Stimulated activated memory B cell treated with anti-CD40 and anti-IgM and Interleukin-4, amounts not matched to agents 10 μg/mL and 1 μg/mL and 100 μg/mL, for 72 hours (primary cell): Measurements from ENCODE around the gene RGS3.

ENCODE experiments used
- ATAC-seq: fragments of 150-1000 bp; cut with Tn5 transposase; 2 replicates; pipeline ENCODE4 v1.10.0; 2021
- H3K27ac Mint-ChIP-seq: one replicate; pipeline ENCODE4 v1.8.0; 2022; ENCODE audit warnings: mild to moderate bottlenecking, mixed read lengths
- H3K27me3 Mint-ChIP-seq: one replicate; pipeline ENCODE4 v1.8.0; 2022; ENCODE audit warnings: mixed read lengths
- H3K36me3 Mint-ChIP-seq: one replicate; pipeline ENCODE4 v1.8.0; 2022; ENCODE audit warnings: mixed read lengths
- H3K4me1 Mint-ChIP-seq: one replicate; pipeline ENCODE4 v1.8.0; 2022; ENCODE audit warnings: mixed read lengths
- H3K4me3 Mint-ChIP-seq: one replicate; pipeline ENCODE4 v1.8.0; 2022; ENCODE audit warnings: mild to moderate bottlenecking, moderate library complexity, mixed read lengths
- H3K9me3 Mint-ChIP-seq: one replicate; pipeline ENCODE4 v1.8.0; 2022; ENCODE audit warnings: mixed read lengths

Gene RGS3

GRCh38 chr9:113454914-113455761, 8.4 kb upstream of the RGS3 start:
- Mint-ChIP-seq H3K36me3 (no peaks in the 10 kb centered on the region), H3K4me3 (no peak overlapping the region), H3K27ac (no peak overlapping the region), H3K9me3 (no peaks in the 10 kb centered on the region), H3K27me3 (no peaks in the 10 kb centered on the region), H3K4me1 (no peaks in the 10 kb centered on the region)
- no peak for ATAC-seq

GRCh38 chr9:113456235-113456634, 7.3 kb upstream of the RGS3 start:
- ATAC-seq: no peak
- H3K36me3 Mint-ChIP-seq: no peaks in the 10 kb centered on the region
- H3K27ac Mint-ChIP-seq: no peak overlapping the region
- H3K4me3 Mint-ChIP-seq: no peak overlapping the region
- no peaks in the 10 kb centered on the region for H3K4me1 Mint-ChIP-seq
- H3K27me3 Mint-ChIP-seq: no peaks in the 10 kb centered on the region
- no peaks in the 10 kb centered on the region for H3K9me3 Mint-ChIP-seq

GRCh38 chr9:113461285-113461684, 2.2 kb upstream of the RGS3 start:
- Mint-ChIP-seq H3K9me3 (no peaks in the 10 kb centered on the region), H3K4me1 (no peaks in the 10 kb centered on the region), H3K36me3 (no peaks in the 10 kb centered on the region), H3K27ac (no peak overlapping the region), H3K27me3 (no peaks in the 10 kb centered on the region), H3K4me3 (no peak overlapping the region)
- no peak for ATAC-seq

- no peaks in the 10 kb centered on the region for H3K36me3 Mint-ChIP-seq
- no peaks in the 10 kb centered on the region for H3K9me3 Mint-ChIP-seq
- no peak overlapping the region for H3K4me3 Mint-ChIP-seq
- no peak overlapping the region for H3K27ac Mint-ChIP-seq
- ATAC-seq: no peak
- no peaks in the 10 kb centered on the region for H3K4me1 Mint-ChIP-seq
- H3K27me3 Mint-ChIP-seq: no peaks in the 10 kb centered on the region
Observed at GRCh38 chr9:113461943-113462342, 1.6 kb upstream of the RGS3 start.

- no peaks in the 10 kb centered on the region for H3K36me3 Mint-ChIP-seq
- ATAC-seq: no peak
- no peak overlapping the region for H3K27ac Mint-ChIP-seq
Observed at GRCh38 chr9:113462781-113463286, 693 bp upstream of the RGS3 start.

GRCh38 chr9:113464286-113464660, 746 bp downstream of the RGS3 start:
- Mint-ChIP-seq H3K4me1 (no peaks in the 10 kb centered on the region), H3K27ac (no peak overlapping the region), H3K27me3 (no peaks in the 10 kb centered on the region), H3K36me3 (no peaks in the 10 kb centered on the region), H3K9me3 (peaks cover 4% of the 10 kb centered on the region), H3K4me3 (no peak overlapping the region)
- ATAC-seq: no peak

More at GRCh38 chr9:113462781-113463286, 693 bp upstream of the RGS3 start:
- H3K4me1 Mint-ChIP-seq: no peaks in the 10 kb centered on the region
- no peaks in the 10 kb centered on the region for H3K27me3 Mint-ChIP-seq
- H3K4me3 Mint-ChIP-seq: no peak overlapping the region
- H3K9me3 Mint-ChIP-seq: no peaks in the 10 kb centered on the region

- no peaks in the 10 kb centered on the region for H3K4me1 Mint-ChIP-seq
- peaks cover 4% of the 10 kb centered on the region for H3K9me3 Mint-ChIP-seq
- H3K36me3 Mint-ChIP-seq: no peaks in the 10 kb centered on the region
- no peak overlapping the region for H3K4me3 Mint-ChIP-seq
- H3K27me3 Mint-ChIP-seq: no peaks in the 10 kb centered on the region
- no peak overlapping the region for H3K27ac Mint-ChIP-seq
- no peak for ATAC-seq
Observed at GRCh38 chr9:113465599-113466140, 2.1 kb downstream of the RGS3 start.

- Mint-ChIP-seq H3K4me1 (no peaks in the 10 kb centered on the region), H3K9me3 (peaks cover 4% of the 10 kb centered on the region), H3K36me3 (no peaks in the 10 kb centered on the region), H3K27me3 (no peaks in the 10 kb centered on the region), H3K4me3 (no peak overlapping the region), H3K27ac (no peak overlapping the region)
- ATAC-seq: no peak
Observed at GRCh38 chr9:113467183-113467582, 3.7 kb downstream of the RGS3 start.

- Mint-ChIP-seq H3K4me1 (no peaks in the 10 kb centered on the region), H3K27ac (no peak overlapping the region), H3K27me3 (no peaks in the 10 kb centered on the region), H3K9me3 (peaks cover 4% of the 10 kb centered on the region), H3K4me3 (no peak overlapping the region), H3K36me3 (no peaks in the 10 kb centered on the region)
- no peak for ATAC-seq
Observed at GRCh38 chr9:113468716-113469448, 5.4 kb downstream of the RGS3 start.

GRCh38 chr9:113471143-113471542, 7.6 kb downstream of the RGS3 start:
- no peak for ATAC-seq
- no peak overlapping the region for H3K4me3 Mint-ChIP-seq
- H3K36me3 Mint-ChIP-seq: no peaks in the 10 kb centered on the region
- H3K4me1 Mint-ChIP-seq: no peaks in the 10 kb centered on the region
- H3K27ac Mint-ChIP-seq: no peak overlapping the region
- peaks cover 2% of the 10 kb centered on the region for H3K27me3 Mint-ChIP-seq
- H3K9me3 Mint-ChIP-seq: peaks cover 4% of the 10 kb centered on the region

GRCh38 chr9:113471566-113471965, 8.0 kb downstream of the RGS3 start:
- ATAC-seq: no peak
- Mint-ChIP-seq H3K9me3 (peaks cover 4% of the 10 kb centered on the region), H3K36me3 (no peaks in the 10 kb centered on the region), H3K4me3 (no peak overlapping the region), H3K27me3 (peaks cover 6% of the 10 kb centered on the region), H3K4me1 (no peaks in the 10 kb centered on the region), H3K27ac (no peak overlapping the region)

- no peak for ATAC-seq
- no peaks in the 10 kb centered on the region for H3K36me3 Mint-ChIP-seq
- peaks cover 13% of the 10 kb centered on the region for H3K27me3 Mint-ChIP-seq
- H3K4me1 Mint-ChIP-seq: no peaks in the 10 kb centered on the region
- H3K27ac Mint-ChIP-seq: no peak overlapping the region
- H3K4me3 Mint-ChIP-seq: no peak overlapping the region
- H3K9me3 Mint-ChIP-seq: peaks cover 4% of the 10 kb centered on the region
Observed at GRCh38 chr9:113472199-113472598, 8.7 kb downstream of the RGS3 start.

- Mint-ChIP-seq H3K4me3 (no peak overlapping the region), H3K4me1 (no peaks in the 10 kb centered on the region), H3K27ac (no peak overlapping the region), H3K36me3 (no peaks in the 10 kb centered on the region), H3K9me3 (no peaks in the 10 kb centered on the region), H3K27me3 (peaks cover 33% of the 10 kb centered on the region)
- ATAC-seq: no peak
Observed at GRCh38 chr9:113474360-113475028, 11.0 kb downstream of the RGS3 start.

GRCh38 chr9:113475031-113475430, 11.5 kb downstream of the RGS3 start:
- no peaks in the 10 kb centered on the region for H3K36me3 Mint-ChIP-seq
- H3K27ac Mint-ChIP-seq: no peak overlapping the region
- no peaks in the 10 kb centered on the region for H3K4me1 Mint-ChIP-seq
- no peak overlapping the region for H3K4me3 Mint-ChIP-seq
- H3K27me3 Mint-ChIP-seq: peaks cover 33% of the 10 kb centered on the region
- H3K9me3 Mint-ChIP-seq: no peaks in the 10 kb centered on the region
- ATAC-seq: no peak

GRCh38 chr9:113475992-113476391, 12.5 kb downstream of the RGS3 start:
- no peaks in the 10 kb centered on the region for H3K9me3 Mint-ChIP-seq
- no peaks in the 10 kb centered on the region for H3K36me3 Mint-ChIP-seq
- no peak overlapping the region for H3K27ac Mint-ChIP-seq
- ATAC-seq: no peak
- H3K27me3 Mint-ChIP-seq: peaks cover 37% of the 10 kb centered on the region
- H3K4me1 Mint-ChIP-seq: no peaks in the 10 kb centered on the region
- H3K4me3 Mint-ChIP-seq: no peak overlapping the region
